SU-DHL-6 (cell line): Measurements from ENCODE around the gene IDH3B.

ENCODE experiments used
- H2AFZ ChIP-seq: fragments of 200-600 bp; sonication (generic); 2 replicates; pipeline ENCODE4 v1.6.1; 2014; ENCODE audit warnings: low read depth, mild to moderate bottlenecking, moderate library complexity, mixed read lengths, antibody characterized with exemption, low read length; ENCODE audit not compliant: severe bottlenecking
- H3F3A ChIP-seq: fragments of 200-600 bp; shearing (Covaris generic); 2 replicates; pipeline ENCODE4 v1.6.0; 2016; ENCODE audit warnings: antibody characterized with exemption, mild to moderate bottlenecking; ENCODE audit not compliant: insufficient read depth
- H3K27ac ChIP-seq: fragments of 200-600 bp; sonication (generic); 2 replicates; pipeline ENCODE4 v1.5.1; 2016; ENCODE audit warnings: low read depth, mild to moderate bottlenecking, low read length, moderate library complexity, mixed read lengths
- H3K27me3 ChIP-seq: fragments of 200-600 bp; sonication (generic), shearing (Covaris generic); 2 replicates; pipeline ENCODE4 v1.6.0; 2014; ENCODE audit warnings: mild to moderate bottlenecking, low read length
- H3K36me3 ChIP-seq: fragments of 200-600 bp; sonication (generic); 2 replicates; pipeline ENCODE4 v1.6.1; 2014; ENCODE audit warnings: mild to moderate bottlenecking, low read length, mixed read lengths
- H3K4me2 ChIP-seq: fragments of 300-600, 200-600 bp; shearing (Covaris generic), sonication (generic); 2 replicates; pipeline ENCODE4 v1.6.0; 2014; ENCODE audit warnings: low read length, low read depth, mild to moderate bottlenecking; ENCODE audit not compliant: poor library complexity, severe bottlenecking
- H3K4me3 ChIP-seq: fragments of 200-600 bp; sonication (generic); 2 replicates; pipeline ENCODE4 v1.5.1; 2014; ENCODE audit warnings: antibody characterized with exemption, low read length, mild to moderate bottlenecking, mixed read lengths; ENCODE audit not compliant: insufficient read depth, poor library complexity, severe bottlenecking
- H3K79me2 ChIP-seq: fragments of 200-600 bp; sonication (generic); 2 replicates; pipeline ENCODE4 v1.6.1; 2014; ENCODE audit warnings: mild to moderate bottlenecking, low read length, moderate library complexity; ENCODE audit not compliant: insufficient read depth
- H3K9ac ChIP-seq: fragments of 200-600 bp; sonication (generic); 2 replicates; pipeline ENCODE4 v1.7.0; 2014; ENCODE audit warnings: mild to moderate bottlenecking, low read length
- H3K9me2 ChIP-seq: fragments of 200-600 bp; sonication (generic); replicated peaks from 2 replicates; pipeline ENCODE4 v1.6.1; 2014; ENCODE audit warnings: low read length; ENCODE audit not compliant: insufficient read depth
- H3K9me3 ChIP-seq: fragments of 200-600 bp; sonication (generic); 2 replicates; pipeline ENCODE4 v1.6.1; 2014; ENCODE audit warnings: low read length, mixed read lengths; ENCODE audit not compliant: insufficient read depth
- H4K20me1 ChIP-seq: fragments of 200-600 bp; sonication (generic); 2 replicates; pipeline ENCODE4 v1.6.1; 2014; ENCODE audit warnings: low read depth, mild to moderate bottlenecking, antibody characterized with exemption, low read length, moderate library complexity, mixed read lengths
- EZH2phosphoT487 ChIP-seq: fragments of 200-600 bp; sonication (generic), shearing (Covaris generic); conservative IDR thresholded peaks from 2 replicates; pipeline ENCODE4 v1.6.1; 2018; ENCODE audit warnings: mild to moderate bottlenecking, antibody characterized with exemption, low read length, moderate library complexity, mixed read lengths
- TF ChIP-seq, protein P1 (sequence below): fragments of 200-600 bp; sonication (generic); IDR thresholded peaks from one replicate; pipeline ENCODE4 v1.5.1; 2017; ENCODE audit warnings: antibody characterized with exemption, mild to moderate bottlenecking, low read length, moderate library complexity; ENCODE audit not compliant: insufficient read depth, poor library complexity, severe bottlenecking

Gene IDH3B

DNA sequence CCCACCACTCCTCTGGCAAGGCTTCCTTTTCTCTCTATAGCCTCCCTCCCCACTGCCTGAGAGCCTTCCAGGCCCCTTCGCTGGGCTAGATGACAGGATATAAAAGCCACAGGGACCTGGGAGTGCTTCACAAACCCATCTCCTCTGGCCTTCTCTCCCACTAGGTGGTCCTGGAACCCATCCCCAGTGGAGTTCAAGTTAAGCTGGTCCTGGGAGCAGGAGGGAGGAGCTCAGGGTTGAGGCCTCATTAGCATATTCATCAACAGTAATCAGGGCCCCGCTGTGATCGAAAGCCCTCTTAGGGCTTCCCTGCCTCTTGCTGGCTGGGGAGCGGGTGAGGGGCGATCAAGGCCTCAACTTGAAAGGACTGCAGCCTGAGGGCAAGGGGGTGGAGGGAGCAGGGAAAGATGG is 37.7 kb upstream of the IDH3B start:
- no peaks in the 10 kb centered on the region for H4K20me1 ChIP-seq
- no peak overlapping the region for H3K4me3 ChIP-seq
- no peaks in the 10 kb centered on the region for H3K79me2 ChIP-seq
- TF ChIP-seq EZH2phosphoT487 = no peak
- TF ChIP-seq, protein P1, sequence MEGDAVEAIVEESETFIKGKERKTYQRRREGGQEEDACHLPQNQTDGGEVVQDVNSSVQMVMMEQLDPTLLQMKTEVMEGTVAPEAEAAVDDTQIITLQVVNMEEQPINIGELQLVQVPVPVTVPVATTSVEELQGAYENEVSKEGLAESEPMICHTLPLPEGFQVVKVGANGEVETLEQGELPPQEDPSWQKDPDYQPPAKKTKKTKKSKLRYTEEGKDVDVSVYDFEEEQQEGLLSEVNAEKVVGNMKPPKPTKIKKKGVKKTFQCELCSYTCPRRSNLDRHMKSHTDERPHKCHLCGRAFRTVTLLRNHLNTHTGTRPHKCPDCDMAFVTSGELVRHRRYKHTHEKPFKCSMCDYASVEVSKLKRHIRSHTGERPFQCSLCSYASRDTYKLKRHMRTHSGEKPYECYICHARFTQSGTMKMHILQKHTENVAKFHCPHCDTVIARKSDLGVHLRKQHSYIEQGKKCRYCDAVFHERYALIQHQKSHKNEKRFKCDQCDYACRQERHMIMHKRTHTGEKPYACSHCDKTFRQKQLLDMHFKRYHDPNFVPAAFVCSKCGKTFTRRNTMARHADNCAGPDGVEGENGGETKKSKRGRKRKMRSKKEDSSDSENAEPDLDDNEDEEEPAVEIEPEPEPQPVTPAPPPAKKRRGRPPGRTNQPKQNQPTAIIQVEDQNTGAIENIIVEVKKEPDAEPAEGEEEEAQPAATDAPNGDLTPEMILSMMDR = no peak
- no peak overlapping the region for H3K4me2 ChIP-seq
- no peaks in the 10 kb centered on the region for H3F3A ChIP-seq
- H3K36me3 ChIP-seq = no peaks in the 10 kb centered on the region
- H3K9me3 ChIP-seq = no peaks in the 10 kb centered on the region
- H3K9ac ChIP-seq = no peak overlapping the region
- no peaks in the 10 kb centered on the region for H3K9me2 ChIP-seq
- no peaks in the 10 kb centered on the region for H3K27me3 ChIP-seq
- H2AFZ ChIP-seq = no peak overlapping the region
- no peak overlapping the region for H3K27ac ChIP-seq

DNA sequence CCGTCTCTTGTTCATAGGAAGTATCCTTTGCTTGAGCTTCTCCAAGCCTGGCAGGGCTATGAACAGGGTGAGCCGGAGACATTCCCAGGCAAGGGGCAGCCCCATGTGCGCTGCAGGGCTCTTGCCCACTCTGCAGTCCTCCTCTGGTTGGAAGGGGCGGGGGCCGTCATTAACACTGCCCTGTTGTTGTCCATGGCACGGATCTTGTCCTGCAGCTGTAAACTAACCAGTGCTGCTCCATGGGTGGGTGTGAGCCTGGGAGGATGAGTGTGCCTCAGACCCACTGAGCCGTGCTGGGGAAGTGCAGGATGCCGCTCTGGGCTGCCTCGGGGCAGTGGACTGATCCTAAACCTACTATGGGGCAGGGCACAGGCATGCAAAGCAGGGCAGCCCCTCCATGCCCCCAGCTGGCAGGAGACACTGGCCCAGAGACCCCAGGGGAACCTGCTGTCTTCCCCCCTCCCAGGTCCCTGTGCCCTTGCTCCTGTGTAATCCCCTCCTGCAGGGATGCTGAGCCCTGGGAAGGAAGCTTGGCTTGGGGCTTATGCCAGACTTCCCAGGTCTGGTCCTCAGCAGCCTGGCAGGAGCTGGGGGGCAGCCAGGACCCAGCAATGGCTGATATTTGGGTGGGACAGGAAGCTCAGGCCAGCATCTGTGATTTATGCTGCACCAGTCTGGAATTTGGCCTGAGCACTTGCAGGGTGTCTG is 37.1 kb upstream of the IDH3B start:
- Histone ChIP-seq H3K9ac (no peak overlapping the region), H3K4me2 (no peak overlapping the region), H3K79me2 (no peaks in the 10 kb centered on the region), H4K20me1 (no peaks in the 10 kb centered on the region), H3K4me3 (no peak overlapping the region), H3K36me3 (no peaks in the 10 kb centered on the region), H3K27ac (no peak overlapping the region), H3K27me3 (no peaks in the 10 kb centered on the region), H3K9me3 (no peaks in the 10 kb centered on the region), H3F3A (no peaks in the 10 kb centered on the region), H2AFZ (no peak overlapping the region), H3K9me2 (no peaks in the 10 kb centered on the region)
- no peak for TF ChIP-seq EZH2phosphoT487
- TF ChIP-seq, protein P1 = no peak

DNA sequence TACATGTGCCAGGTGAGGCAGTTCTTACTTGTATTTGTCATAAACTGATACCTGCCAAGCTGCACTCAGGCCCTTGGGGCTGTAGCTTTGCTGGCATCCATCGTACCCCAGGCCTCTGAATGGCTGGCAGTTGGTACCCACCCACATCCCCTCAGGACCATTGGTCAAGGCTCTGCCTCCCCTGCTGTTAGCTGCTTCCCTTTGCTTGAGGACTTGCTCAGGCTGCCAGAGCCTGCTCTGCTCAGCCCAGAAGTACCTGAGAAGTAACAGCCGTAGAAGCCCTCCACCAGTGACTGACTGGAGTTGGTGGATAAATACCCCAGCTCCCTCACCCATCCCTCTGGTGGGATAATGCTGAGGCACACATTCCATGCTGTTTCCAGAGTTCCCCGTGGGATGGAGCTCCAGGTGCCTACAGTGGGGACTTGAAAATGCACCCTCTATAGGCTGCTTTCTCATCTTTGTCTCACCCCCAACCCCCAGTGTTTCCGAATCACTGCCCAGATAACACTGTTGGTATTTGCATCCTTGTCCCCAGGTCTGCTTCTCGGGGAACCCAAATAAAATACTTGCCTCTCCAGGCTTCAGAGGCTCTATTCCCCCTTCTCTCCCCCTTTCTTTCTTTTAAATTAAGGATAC is 35.9 kb upstream of the IDH3B start:
- H3F3A ChIP-seq = no peaks in the 10 kb centered on the region
- no peak overlapping the region for H3K4me3 ChIP-seq
- no peaks in the 10 kb centered on the region for H3K9me3 ChIP-seq
- TF ChIP-seq, protein P1 = no peak
- no peak for TF ChIP-seq EZH2phosphoT487
- no peaks in the 10 kb centered on the region for H3K79me2 ChIP-seq
- H3K9me2 ChIP-seq = no peaks in the 10 kb centered on the region
- no peaks in the 10 kb centered on the region for H3K27me3 ChIP-seq
- no peak overlapping the region for H3K27ac ChIP-seq
- no peak overlapping the region for H2AFZ ChIP-seq
- H3K4me2 ChIP-seq = no peak overlapping the region
- no peaks in the 10 kb centered on the region for H4K20me1 ChIP-seq
- H3K36me3 ChIP-seq = no peaks in the 10 kb centered on the region
- H3K9ac ChIP-seq = no peak overlapping the region
